GM21447 (cell line): ENCODE measurements around the gene GHITM.
"Not testable (repeated sequence)": the region's sequence is repeated elsewhere in the genome, so short reads cannot be mapped to it uniquely, and the experiment has no call there.

ENCODE experiments used
- ATAC-seq: cut with Tn5 transposase; IDR thresholded peaks from one replicate; pipeline ENCODE4 v1.9.1; 2021; ENCODE audit not compliant: unreplicated experiment

Gene GHITM, protein sequence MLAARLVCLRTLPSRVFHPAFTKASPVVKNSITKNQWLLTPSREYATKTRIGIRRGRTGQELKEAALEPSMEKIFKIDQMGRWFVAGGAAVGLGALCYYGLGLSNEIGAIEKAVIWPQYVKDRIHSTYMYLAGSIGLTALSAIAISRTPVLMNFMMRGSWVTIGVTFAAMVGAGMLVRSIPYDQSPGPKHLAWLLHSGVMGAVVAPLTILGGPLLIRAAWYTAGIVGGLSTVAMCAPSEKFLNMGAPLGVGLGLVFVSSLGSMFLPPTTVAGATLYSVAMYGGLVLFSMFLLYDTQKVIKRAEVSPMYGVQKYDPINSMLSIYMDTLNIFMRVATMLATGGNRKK

DNA sequence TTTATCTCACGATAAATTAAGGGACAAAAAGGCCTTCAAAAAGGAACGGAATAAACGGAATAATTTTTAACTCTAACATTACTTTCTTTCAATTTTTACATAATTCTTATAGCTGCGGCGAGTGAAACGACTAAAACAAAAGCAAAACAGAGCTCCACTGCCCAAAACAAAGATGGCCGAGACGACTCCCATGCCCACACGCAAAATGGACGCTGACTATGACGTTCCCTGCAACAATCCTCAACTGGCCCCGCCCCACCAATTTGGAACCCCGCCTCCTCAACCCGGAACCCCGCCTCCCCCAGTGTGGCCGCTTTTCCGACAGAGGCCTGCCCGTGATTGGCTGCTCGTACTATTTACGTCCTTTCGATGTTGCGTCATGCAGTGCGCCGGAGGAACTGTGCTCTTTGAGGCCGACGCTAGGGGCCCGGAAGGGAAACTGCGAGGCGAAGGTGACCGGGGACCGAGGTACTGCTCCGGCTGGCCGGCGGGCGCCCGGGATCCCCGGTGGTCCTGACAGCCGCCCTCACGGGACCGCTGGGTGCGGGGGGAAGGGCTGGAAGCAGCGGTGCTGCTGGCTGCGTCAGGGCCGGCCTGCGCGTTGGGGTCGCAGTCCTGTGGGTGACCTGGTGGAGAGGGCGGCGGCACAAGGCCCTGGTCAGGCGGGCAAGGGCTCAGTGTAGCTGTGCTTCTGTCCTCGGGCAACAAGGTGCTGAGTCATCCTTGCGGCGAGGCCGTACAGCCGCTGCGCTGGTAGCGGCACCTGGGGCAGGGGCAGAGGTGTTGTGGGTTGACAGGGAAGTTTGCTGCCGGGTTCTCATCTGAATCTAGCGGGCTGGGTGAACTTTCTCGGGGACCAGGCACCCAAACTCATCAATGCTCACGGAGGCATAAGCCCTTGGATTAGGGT, at the start of gene GHITM:
GHITM (plus strand) TSS at position 384 of the 910 bp plus-strand sequence. CDS start 1,992 bp downstream, outside the sequence.
- ATAC-seq: peak; percentile 99

DNA sequence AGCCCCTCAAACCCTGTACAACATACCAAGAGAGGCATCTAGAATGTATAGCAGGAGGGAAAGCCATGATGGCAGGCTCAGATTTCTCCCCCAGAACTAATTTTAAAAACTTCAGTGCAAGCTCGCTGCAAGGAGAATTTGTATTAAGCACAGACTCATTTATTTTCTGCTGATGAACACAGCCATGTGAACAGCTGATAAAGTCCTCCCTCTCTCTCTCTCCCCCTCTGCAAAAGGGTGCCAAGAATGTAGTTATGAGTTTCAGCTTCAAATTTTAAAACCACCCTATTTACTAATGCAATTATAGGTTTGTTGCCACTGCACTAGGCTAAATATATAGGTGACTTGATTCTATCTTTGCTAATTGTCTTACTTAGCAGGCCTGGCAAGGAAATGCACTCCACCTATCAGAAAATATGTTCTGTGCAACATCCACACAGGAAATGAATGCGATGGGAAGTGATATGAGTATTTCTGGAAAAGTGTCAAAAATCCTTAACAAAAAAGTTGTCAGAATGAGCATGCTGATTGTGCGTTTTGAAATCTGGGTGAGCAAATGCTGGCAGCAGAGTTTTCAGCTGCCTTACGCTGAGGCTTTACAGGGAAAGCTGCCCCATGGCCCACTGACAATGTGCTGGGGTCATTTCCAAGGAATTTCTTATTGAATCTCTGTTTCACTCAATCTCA, 43.4 kb upstream of the GHITM start:
- no peak for ATAC-seq

DNA sequence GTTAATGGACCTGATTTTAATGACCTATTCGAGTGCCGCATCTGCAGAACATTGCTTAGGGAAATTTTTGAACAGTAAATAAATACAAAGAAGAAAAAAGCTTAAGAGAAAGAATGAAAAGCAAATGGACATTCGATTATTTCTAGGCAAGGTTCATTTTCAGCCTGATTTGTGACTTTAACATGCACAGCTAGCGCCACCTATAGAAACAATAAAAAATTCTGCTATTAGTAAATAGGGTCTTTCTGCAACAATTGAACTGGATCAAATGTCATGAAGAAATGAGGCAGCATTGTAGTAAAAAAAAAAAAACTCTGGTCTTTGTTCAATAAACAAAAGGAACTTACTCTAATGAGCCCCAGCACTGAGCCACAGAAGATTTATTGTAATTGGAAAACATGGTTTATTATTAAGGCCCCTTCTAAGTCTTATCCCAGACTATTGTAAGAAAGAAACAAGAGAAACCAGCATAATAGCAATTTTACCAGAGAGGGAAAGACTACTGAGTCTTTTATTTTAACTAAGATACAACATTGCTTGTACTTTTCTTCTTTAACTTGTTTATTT, 41.4 kb upstream of the GHITM start:
- no peak for ATAC-seq

DNA sequence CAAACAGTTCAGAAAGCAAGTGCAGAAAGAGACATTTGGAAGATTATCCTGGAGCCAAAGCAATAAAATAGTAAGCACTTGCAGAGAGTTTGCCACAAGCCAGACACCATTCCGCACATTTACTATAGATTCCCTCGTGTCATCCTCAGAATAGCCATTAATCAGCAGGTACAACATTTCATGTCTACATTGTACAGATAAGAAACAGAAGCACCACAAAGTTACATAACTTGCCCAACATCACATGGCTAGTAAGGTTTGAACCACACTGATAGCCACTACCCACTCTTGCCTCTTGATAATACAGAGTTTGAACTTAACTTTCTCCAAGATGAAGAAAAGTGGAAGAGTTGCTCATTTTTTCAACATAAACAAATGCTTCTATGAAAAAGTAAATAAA, 40.6 kb upstream of the GHITM start:
- ATAC-seq: no peak

DNA sequence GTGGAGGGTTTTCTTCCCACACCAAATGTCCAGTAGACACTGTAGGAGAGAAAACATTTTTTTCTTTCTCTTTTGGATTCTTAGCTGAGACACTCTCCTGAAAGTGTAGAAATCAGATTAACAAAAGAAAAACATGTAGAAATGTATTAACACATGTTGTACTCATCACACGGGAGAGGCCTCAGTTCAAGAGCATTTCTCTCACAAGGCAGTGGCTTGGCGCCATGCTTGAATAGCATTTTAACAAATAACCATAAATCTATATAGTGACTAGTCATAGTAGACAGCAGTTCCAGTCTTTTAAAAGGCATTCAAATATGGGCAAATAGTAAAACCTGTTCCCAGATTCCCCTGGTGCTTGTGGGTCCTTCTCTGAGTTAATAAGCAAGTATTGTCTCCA, 38.3 kb upstream of the GHITM start:
- no peak for ATAC-seq

DNA sequence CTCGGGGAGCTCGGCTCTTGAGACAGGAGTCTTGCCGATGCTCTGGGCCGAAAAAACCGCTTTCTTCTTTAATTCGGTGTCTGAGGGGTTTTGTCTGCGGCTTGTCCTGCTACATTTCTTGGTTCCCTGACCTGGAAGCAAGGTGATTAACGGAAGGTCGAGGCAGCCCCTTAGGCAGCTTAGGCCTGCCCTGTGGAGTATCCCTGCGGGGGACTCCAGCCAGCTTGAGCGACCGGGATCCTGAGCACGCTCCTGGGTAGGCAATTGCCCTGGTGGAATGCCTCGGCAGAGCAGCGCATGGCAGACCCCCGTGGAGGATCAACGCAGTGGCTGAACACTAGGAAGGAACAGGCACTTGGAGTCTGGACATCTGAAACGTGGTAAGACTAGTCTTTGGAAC, 30.5 kb upstream of the GHITM start:
- no peak for ATAC-seq

DNA sequence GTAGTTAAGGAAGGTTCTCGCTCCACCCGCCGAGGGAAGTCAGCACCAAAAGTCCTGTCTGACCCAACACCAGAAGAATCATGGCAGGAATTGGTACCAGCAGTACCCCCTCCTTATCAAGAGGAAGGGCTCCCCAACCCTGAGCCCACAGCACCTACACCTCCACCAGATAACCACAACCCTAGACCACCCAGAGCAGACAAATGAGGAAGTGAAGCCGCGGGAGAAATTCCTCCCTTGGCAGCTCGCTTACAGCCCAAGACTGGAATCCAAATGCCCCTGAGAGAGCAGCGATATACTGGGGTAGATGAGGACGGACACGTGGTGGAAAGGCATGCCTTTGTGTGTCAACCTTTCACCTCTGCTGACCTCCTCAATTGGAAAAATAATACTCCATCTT, 29.5 kb upstream of the GHITM start:
- ATAC-seq: not testable (repeated sequence)

DNA sequence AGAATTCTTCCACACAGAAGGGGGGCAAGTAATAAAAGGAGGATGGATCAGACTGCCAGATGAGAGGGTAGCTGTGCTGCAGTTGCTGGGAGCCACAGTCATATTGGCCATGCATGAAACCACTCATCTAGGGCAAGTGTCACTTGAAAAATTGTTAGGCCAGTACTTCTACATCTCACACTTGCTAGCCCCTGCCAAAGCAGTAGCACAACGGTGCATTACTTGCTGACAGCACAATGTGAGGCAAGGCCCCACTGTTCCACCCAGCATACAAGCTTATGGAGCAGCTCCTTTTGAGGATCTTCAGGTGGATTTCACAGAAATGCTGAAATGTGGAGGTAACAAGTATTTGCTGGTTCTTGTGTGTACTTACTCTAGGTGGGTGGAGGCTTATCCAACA, 25.8 kb upstream of the GHITM start:
- ATAC-seq: not testable (repeated sequence)

DNA sequence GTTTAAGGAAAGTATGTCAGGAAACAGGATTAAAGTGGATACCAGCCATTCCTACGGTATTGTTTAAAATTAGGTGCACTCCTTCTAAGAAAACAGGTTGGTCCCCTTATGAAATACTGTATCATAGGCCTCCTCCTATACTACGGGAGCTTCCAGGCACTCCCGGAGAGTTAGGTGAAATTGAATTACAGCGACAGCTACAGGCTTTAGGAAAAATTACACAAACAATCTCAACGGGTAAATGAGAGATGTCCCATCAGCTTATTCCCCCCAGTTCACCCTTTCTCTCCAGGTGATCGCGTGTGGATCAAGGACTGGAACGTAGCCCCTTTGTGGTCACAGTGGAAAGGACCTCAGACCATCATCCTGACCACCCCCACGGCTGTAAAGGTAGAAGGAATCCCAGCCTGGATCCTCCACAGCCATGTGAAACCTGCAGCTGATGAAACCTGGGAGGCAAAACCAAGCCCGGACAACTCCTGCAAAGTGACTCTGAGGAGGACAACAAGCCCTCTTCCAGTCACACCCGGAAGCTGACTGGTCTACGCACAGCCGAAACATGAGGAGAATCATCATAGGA, 25.1 kb upstream of the GHITM start:
- ATAC-seq: no peak

DNA sequence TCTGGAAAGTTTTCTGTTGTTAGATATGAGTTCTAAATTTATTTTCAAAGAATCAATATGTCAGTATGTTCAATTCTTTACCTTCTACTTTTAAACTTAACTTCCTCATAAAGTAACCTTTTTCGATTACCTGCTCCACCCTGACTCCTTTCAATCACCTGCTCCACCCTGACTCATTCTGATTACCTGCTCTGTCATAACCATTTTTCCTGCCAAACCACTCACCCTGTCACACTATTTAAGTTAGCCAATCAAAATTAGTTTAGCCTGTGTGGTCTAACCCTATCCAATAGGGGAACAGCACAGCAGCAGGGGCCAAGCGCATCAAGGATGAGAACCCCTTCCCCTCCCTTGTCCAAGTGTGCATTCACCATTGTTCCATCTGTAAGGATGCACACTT, 22.1 kb upstream of the GHITM start:
- ATAC-seq: not testable (repeated sequence)

DNA sequence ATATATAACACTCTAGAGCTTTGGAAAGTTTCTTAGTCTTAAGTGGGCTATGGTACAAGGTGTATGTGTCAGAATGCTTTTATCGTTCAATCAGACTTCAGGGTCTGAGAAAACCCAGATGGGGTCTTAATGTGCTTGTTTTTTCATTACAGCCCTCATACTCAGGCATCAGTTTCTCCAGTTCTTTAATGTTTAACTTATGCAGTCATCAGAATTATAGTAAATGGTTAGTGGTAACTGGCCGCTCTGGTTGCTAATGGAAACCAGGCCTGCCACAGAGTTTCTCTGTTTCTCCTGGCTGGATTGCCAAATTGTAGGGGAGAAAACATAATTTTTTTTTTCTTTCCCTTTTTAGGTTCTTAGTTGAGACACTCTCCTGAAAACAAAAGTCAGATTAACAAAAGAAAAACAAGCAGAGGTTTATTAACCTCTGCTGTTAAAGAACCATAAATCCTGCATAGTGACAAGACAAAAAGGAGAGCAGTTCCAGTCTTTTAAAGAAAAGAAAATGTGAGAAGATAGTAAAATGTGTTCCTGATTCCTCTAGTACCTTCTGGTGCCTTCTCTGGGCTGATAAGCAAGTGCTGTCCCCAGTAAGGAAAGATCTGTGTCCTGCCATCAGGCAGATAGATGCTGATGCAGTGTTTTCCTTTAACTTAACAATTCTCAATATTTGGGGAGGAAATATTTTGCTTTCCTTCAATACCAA, 21.5 kb upstream of the GHITM start:
- no peak for ATAC-seq

DNA sequence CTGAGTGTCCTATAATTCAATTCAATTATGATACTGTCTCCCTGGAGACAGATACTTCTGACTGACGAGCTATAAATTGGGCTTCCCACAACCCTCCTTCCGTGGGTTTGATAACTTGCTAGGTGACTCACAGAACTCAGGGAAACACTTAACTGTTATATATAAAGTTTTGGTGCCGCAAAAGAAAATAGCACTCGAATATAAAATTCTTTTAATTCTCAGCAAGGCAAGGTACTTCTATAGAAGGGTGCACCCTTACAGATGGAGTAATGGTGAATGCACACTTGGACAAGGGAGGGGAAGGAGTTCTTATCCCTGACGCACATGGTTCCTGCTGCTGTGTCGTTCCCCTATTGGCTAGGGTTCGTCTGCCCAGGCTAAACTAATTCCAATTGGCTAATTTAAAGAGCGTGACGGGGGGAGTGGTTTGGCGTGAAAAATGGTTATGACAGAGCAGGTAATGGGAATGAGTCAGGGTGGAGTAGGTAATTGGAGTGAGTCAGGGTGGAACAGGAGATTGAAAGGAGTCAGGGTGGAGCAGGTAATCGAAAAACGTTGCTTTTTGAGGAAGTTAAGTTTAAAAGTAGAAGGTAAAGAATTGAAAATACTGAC, 20.8 kb upstream of the GHITM start:
- ATAC-seq: no peak

DNA sequence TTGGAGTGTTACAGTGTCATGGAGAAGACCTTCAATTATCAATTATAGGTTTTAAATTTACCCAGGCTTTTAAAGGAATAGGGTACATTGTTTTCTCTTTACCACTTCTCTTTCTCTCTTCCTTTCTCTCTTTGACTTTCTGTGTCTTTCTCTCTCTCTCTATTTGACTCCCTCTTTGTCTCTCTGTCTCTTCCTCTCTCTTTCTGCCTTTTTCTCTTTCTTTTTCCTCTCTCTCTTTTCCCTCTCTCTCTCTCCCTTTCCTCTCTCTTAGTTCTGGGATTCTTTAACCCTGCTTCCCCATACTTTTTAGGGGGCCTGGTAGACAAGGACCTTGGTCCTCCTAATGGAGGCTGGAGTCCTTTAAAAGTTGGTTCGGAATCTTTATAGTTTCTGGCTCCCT, 15.9 kb upstream of the GHITM start:
- ATAC-seq: no peak

DNA sequence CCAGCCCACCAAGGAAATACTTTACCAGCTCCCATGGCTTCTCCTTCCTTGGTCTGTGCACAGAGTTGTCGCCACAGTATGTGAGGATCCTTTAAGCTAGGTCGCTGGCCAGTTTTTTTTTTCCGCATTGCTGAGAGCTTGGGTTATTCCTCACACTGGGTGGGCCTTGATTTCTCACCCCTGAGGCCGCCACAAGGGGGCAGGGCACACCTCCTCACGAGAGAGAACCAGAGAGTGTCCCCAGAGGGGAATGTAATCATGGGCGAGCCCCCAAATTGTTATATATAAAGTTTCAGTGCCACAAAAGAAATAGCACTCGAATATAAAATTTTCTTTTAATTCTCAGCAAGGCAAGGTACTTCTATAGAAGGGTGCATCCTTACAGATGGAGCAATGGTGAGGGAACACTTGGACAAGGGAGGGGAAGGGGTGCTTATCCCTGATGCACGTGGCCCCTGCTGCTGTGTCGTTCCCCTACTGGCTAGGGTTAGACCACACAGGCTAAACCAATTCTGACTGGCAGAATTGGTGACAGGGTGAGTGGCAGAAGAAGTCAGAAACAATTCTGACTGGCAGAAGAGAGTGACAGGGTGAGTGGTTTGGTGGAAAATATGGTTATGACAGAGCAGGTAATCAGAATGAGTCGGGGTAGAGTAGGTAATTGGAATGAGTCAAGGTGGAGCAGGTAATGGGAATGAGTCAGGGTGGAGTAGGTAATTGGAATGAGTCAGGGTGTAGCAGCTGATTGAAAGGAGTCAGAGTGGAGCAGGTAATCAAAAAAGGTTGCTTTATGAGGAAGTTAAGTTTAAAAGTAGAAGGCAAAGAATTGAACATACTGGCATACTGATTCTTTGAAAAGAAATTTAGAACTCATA, 13.2 kb upstream of the GHITM start:
- ATAC-seq: not testable (repeated sequence)

DNA sequence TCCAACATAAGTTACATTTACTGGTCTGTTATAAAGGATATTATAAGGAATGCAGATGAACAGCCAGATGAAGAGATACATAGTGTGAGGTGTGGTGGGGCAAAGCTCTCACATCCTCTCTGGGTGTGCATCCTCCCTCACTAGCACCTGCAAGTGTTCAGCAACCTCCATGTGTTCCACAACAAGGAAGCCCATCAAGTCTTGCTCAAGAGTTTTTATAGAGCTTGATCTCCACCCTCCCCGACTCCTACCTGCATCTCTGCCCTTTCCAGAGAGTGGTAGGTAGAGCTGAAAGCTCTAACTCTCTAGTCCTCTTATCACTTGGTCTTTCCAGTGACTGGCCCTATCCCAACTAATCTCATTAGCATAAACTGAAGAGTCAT, 12.5 kb upstream of the GHITM start:
- ATAC-seq: no peak

DNA sequence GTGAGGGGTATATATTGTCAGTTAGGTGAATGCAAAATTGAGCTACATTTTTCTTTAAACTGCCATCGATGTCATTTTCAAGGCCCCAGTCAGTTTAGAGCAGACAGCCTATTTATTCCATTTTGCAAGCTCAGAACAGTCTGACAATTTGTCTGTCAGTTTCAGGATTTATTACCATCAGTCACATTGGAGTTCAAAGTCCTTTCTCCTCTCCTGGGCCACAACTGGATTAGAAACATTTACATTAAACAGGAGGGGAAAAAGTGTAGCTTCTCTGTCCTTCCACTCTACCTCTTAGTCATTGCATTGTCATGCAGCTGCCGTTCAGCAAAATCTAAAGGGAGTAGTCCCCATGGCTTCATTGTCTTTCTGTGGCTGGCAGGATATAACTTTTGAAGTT, 3.5 kb upstream of the GHITM start:
- no peak for ATAC-seq

DNA sequence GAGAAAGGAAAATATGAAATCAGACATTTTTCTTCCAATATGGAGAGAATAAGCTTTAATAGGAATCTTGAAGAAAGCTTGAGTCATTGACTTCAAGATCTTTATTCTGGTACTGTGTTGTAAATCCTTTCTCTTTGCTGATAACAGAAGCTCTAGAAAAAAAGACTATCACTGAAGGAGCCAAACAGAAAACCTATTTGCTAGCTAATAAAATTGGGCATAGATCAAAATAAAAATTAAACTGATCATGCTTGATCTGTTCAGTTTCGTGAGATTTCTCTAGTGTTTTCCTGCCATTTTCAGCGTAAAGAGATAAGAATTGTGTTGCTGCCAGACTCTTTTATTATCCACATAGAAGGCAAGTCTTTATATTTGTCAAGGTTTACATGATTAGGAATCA, 1.5 kb upstream of the GHITM start:
- no peak for ATAC-seq

DNA sequence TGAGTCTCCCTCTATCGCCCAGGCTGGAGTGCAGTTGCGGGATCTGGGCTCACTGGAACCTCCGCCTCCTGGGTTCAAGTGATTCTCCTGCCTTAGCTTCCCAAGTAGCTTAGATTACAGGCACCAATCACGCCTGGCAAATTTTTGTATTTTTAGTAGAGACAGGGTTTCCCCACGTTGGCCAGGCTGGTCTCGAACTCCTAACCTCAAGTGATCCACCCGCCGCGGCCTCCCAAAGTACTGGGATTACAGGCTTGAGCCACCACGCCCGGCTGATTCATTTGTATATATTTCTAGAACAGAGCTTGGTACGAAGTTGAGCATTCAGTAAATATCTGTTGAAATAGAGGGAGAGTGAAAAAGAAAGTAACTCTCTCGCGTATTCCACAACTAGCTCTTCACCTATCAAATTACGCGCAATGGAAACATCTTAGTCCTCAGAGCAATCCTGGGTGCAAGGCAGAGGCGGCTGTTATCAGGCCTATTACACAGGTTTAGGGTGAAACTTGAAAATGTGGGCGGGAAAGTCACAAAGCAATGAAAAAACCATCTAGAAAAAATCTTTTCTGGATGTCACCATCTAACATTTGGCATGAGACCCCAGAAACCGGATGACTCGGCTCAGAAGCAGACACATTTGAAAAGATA, 707 bp upstream of the GHITM start:
- ATAC-seq: no peak

DNA sequence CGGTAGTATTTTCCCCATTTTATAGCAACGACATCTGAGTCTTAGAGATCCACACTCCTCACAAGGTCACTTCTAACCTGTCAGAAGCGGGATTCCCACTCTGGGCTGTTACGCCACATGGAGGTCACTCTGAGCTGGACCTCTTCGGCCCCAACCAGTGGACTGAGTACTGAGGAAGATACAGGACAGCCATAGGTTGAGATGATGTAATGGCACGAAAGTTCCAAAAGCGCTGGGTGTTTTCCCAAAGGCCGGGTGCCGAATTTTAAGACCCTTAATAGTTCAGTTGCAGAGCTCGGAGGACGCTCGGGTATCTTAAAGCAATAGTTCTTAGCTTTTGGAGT, 699 bp downstream of the GHITM start:
- no peak for ATAC-seq
